ENCODE results near the gene GPX1. TPM values are rescaled to one million over a fixed set of nuclear protein-coding genes. Genes with fewer than 3 reads are reported as not detected.

GPX1 gene
- total RNA-seq, 1 donor from 2014 or later = 130 TPM

DNA sequence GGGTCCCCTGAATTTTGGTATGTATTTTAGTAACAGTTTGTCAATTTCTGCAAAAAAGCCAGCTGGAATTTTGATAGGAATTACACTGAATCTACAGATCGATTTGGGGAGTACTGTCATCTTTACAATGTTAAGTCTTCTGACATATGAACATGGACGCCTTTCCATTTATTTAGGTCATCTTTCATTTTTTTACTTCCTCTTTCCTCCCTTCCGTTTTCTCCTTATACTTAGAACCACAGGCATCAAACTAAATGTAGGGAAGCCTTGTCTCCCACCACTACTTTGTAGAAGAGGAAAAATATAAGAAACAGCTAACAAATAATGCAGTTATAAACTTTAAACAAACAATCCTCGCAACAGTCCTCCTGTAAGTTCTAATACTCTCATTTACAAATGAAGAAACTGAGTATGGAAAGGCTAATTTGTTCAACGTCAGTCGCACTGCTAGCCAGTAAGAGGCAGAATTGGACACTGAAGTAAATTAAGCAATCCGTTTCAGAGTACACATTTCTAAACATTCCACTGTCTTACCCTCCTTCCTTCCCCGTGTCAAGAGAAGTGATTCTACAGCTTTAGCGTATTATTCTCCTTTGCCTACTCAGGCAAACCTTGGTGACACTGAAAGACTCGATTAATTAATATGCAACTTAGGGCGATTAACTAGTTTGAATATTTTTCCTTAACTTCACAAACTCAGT, 28.1 kb upstream of the GPX1 start:
- Mint-ChIP-seq H3K4me1 (ENCODE audit: low read depth) (peaks cover 2% of the 10 kb centered on the region), H3K9me3 (ENCODE audit: low read depth) (no peaks in the 10 kb centered on the region), H3K4me3 (ENCODE audit: low read depth) (no peak overlapping the region), H3K27me3 (no peaks in the 10 kb centered on the region), H3K27ac (peak overlapping the region; percentile 12), H3K36me3 (ENCODE audit: insufficient read depth) (peaks cover 5% of the 10 kb centered on the region)
- no peak for DNase-seq (ENCODE audit: low spot score, unreplicated experiment)
- TF ChIP-seq, protein P1, sequence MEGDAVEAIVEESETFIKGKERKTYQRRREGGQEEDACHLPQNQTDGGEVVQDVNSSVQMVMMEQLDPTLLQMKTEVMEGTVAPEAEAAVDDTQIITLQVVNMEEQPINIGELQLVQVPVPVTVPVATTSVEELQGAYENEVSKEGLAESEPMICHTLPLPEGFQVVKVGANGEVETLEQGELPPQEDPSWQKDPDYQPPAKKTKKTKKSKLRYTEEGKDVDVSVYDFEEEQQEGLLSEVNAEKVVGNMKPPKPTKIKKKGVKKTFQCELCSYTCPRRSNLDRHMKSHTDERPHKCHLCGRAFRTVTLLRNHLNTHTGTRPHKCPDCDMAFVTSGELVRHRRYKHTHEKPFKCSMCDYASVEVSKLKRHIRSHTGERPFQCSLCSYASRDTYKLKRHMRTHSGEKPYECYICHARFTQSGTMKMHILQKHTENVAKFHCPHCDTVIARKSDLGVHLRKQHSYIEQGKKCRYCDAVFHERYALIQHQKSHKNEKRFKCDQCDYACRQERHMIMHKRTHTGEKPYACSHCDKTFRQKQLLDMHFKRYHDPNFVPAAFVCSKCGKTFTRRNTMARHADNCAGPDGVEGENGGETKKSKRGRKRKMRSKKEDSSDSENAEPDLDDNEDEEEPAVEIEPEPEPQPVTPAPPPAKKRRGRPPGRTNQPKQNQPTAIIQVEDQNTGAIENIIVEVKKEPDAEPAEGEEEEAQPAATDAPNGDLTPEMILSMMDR (IDR thresholded peaks at IDR 0.05; ENCODE audit: unreplicated experiment) = no peak

DNA sequence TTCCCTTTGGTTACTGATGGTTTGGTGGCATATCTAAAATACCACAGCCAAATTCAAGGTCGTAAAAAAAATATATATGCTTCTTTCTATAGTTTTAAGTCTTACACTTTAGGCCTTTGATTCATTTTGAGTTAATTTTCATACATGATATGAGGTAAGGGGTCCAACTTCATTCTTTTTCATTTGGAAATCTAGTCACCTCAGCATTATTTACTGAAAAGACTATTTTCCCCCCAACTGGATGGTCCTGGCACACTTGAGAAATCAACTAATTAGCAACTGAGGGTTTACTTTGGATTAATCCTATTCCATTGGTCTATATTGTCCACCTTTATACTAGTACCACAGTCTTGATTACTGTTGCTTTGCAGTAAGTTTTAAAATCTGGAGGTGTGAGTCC, 27.5 kb upstream of the GPX1 start:
- H3K4me3 Mint-ChIP-seq (ENCODE audit: low read depth) = no peak overlapping the region
- no peaks in the 10 kb centered on the region for H3K27me3 Mint-ChIP-seq
- peaks cover 5% of the 10 kb centered on the region for H3K36me3 Mint-ChIP-seq (ENCODE audit: insufficient read depth)
- no peaks in the 10 kb centered on the region for H3K9me3 Mint-ChIP-seq (ENCODE audit: low read depth)
- H3K27ac Mint-ChIP-seq = no peak overlapping the region
- DNase-seq (ENCODE audit: low spot score, unreplicated experiment) = no peak
- TF ChIP-seq, protein P1 (IDR thresholded peaks at IDR 0.05; ENCODE audit: unreplicated experiment) = no peak
- peaks cover 2% of the 10 kb centered on the region for H3K4me1 Mint-ChIP-seq (ENCODE audit: low read depth)

DNA sequence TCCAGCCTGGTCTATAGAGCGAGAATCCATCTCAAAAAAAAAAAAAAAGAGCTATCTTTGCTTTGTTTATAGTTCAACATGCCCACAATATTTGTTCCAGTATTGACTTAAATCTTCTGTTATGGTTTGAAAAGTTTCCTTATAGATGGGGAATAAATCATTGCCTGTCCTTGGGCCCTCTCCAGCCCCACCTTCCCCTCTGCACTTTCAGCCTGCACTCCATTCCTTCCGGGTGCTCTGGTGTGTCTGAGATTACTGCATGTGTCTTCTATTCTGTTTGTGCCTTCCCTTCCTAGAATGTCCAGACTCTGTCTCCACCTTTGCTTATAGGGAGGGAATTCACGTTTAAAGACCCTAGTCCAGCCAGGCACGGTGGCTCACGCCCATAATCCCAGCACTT, 25.2 kb upstream of the GPX1 start:
- Mint-ChIP-seq H3K36me3 (ENCODE audit: insufficient read depth) (peaks cover 5% of the 10 kb centered on the region), H3K4me1 (ENCODE audit: low read depth) (peaks cover 4% of the 10 kb centered on the region), H3K27ac (peak overlapping the region; percentile 75), H3K9me3 (ENCODE audit: low read depth) (no peaks in the 10 kb centered on the region), H3K4me3 (ENCODE audit: low read depth) (no peak overlapping the region), H3K27me3 (no peaks in the 10 kb centered on the region)
- DNase-seq (ENCODE audit: low spot score, unreplicated experiment) = no peak
- TF ChIP-seq, protein P1 (IDR thresholded peaks at IDR 0.05; ENCODE audit: unreplicated experiment) = no peak

DNA sequence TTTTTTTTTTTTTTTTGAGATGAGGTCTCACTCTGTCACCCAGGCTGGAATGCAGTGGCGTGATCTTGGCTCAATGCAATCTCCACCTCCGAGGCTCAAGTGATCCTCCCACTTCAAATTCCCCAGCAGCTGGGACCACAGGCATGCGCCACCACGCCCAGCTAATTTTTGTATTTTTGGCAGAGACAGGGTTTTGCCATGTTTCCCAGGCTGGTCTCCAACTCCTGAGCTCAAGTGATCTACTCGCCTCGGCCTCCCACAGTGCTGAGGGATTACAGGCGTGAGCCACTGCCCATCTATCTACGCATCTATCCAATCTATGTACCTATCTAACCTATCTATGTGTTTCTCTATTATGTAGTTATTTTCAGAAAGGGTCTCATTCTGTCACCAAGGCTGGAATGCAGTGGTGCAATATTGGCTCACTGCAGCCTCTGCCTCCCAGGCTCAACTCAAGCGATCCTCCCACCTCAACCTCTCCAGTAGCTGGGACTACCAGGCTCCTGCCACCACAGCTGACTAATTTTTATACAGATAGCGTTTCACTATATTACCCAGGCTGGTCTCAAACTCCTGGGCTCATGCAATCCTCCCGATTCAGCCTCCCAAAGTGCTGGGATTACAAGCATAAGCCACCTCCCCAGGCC, 20.2 kb upstream of the GPX1 start:
- DNase-seq (ENCODE audit: low spot score, unreplicated experiment) = no peak
- Mint-ChIP-seq H3K4me1 (ENCODE audit: low read depth) (peaks cover 2% of the 10 kb centered on the region), H3K4me3 (ENCODE audit: low read depth) (no peak overlapping the region), H3K27ac (no peak overlapping the region), H3K9me3 (ENCODE audit: low read depth) (no peaks in the 10 kb centered on the region), H3K27me3 (no peaks in the 10 kb centered on the region), H3K36me3 (ENCODE audit: insufficient read depth) (peaks cover 10% of the 10 kb centered on the region)
- TF ChIP-seq, protein P1 (IDR thresholded peaks at IDR 0.05; ENCODE audit: unreplicated experiment) = no peak

DNA sequence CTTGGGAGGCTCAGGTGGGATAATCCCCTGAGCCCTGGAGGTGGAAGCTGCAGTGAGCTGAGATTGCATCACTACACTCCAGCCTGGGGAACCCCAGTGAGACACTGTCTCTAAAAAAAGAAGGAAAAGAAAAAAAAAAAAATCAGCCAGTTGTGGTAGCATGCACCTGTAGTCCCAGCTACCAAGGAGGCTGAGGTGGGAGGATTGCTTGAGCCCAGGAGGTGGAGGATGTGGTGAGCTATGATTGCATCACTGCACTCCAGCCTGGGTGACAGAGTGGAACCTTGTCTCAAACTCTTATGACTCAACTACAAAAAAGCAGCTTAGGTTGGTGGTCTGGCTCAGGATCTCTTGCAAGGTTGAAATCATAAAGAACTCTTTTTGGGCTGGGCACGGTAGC, 19.3 kb upstream of the GPX1 start:
- Mint-ChIP-seq H3K27me3 (no peaks in the 10 kb centered on the region), H3K4me1 (ENCODE audit: low read depth) (peaks cover 2% of the 10 kb centered on the region), H3K36me3 (ENCODE audit: insufficient read depth) (peaks cover 12% of the 10 kb centered on the region), H3K9me3 (ENCODE audit: low read depth) (no peaks in the 10 kb centered on the region), H3K4me3 (ENCODE audit: low read depth) (no peak overlapping the region), H3K27ac (no peak overlapping the region)
- TF ChIP-seq, protein P1 (IDR thresholded peaks at IDR 0.05; ENCODE audit: unreplicated experiment) = no peak
- DNase-seq (ENCODE audit: low spot score, unreplicated experiment) = no peak

Data from progenitor cell of endocrine pancreas (in vitro differentiated cells).